GM10266 (cell line): ENCODE data around the gene NOTCH3.

Source experiments
- DNase-seq: peaks from one replicate; pipeline ENCODE4 v3.0.0; 2012; ENCODE audit errors: extremely low spot score
- CTCF ChIP-seq: IDR thresholded peaks from 2 replicates; pipeline ENCODE4 v1.5.1; 2012; ENCODE audit warnings: mild to moderate bottlenecking, low read depth; ENCODE audit not compliant: control insufficient read depth, insufficient read depth; ENCODE audit errors: missing control alignments

Gene NOTCH3

GRCh38 chr19:15195371-15196334, 5.1 kb downstream of the NOTCH3 start:
- peak; percentile 19 for TF ChIP-seq CTCF
- DNase-seq: peak; percentile 45

GRCh38 chr19:15194938-15195337, 5.9 kb downstream of the NOTCH3 start:
- DNase-seq: peak; percentile 51
- no peak for TF ChIP-seq CTCF

GRCh38 chr19:15191982-15192381, 8.8 kb downstream of the NOTCH3 start:
- TF ChIP-seq CTCF: no peak
- DNase-seq: no peak

DNA sequence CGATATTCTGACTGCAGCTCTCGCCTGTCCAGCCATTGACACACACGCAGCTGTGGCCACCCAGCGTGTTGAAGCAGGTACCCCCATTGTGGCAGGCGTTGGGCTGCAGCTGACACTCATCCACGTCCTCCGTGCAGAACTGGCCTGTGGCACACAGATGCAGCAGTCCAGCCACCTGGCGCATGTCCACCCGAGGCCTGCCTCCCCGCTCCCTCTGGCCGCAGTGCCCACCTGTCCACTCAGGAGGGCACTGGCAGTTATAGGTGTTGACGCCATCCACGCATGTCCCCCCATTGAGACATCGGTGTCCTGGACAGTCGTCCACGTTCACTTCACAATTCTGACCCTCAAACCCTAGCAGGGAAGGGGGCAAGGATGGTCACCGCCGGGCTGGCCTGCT, 9.3 kb downstream of the NOTCH3 start:
- DNase-seq: no peak
- no peak for TF ChIP-seq CTCF

DNA sequence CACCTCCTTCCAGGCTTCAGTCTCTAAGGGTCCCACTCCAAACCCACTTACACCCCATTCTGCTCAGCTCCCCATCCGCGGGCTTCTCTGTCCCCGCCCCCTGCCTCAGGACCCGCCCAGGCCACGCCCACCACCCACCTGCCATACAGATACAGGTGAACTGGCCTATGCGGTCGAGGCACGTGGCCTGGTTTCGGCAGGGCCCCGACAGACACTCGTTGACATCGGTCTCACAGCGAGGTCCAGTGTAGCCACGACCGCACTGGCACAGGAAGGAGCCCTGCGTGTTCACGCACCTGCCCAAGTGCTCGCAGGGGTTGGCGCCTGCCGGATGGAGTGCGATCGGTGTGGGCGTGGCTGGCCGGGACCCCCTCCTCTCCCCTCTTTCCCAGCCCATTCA, 11.9 kb downstream of the NOTCH3 start:
- TF ChIP-seq CTCF: no peak
- no peak for DNase-seq

- no peak for TF ChIP-seq CTCF
- no peak for DNase-seq
Observed at GRCh38 chr19:15187026-15188007, 13.5 kb downstream of the NOTCH3 start.
